Measurements from ENCODE around the gene RASA3. TPM values are rescaled to one million over a fixed set of nuclear protein-coding genes. Genes with fewer than 3 reads are reported as not detected.
"Not testable (repeated sequence)": the region's sequence is repeated elsewhere in the genome, so short reads cannot be mapped to it uniquely, and the experiment has no call there.

Gene RASA3
- total and polyA plus RNA-seq, 2 of the 8 experiments (the other 6 are each of a cell fraction or from before 2014, with no cell fraction given), result 7.5 to 21.9 TPM

DNA sequence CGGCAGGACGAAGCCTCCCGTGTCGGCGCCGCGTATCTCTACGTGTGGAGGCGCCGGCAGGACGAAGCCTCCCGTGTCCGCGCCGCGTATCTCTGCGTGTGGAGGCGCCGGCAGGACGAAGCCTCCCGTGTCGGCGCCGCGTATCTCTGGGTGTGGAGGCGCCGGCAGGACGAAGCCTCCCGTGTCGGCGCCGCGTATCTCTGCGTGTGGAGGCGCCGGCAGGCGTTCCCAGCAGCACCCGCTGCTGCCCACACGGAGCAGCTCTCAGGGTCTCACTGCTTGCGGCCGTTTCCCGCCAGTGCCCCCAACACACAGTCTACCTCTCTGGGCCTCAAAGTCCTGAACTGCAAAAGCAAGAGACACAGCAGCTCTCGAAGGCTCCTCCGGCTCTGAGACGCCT lies 56.6 kb downstream of the RASA3 start:
- not testable (repeated sequence) for H2AK5ac ChIP-seq (ENCODE audit: low read depth, low read length); DNase-seq (ENCODE audit: low read depth in 1 of 2, low spot score in 2 of 2); H3K18ac ChIP-seq (ENCODE audit: extremely low read depth, low read length); H3K4me3 ChIP-seq (ENCODE audit: extremely low read depth in 1 of 4, insufficient read depth in 2 of 4, low read depth in 3 of 4, low read length in 4 of 4); H3K4me1 ChIP-seq (replicated peaks in 1 of 4; ENCODE audit: control insufficient read depth in 3 of 4, insufficient read depth in 4 of 4, low read length in 3 of 4); H4K91ac ChIP-seq (replicated peaks; ENCODE audit: insufficient read length, low read length); H2BK120ac ChIP-seq (replicated peaks; ENCODE audit: low read depth, low read length); H3K4ac ChIP-seq (replicated peaks; ENCODE audit: insufficient read length, low read depth, low read length); H2BK5ac ChIP-seq (ENCODE audit: low read depth, low read length); FAIRE-seq; H3K23me2 ChIP-seq (ENCODE audit: low read depth, low read length); H4K8ac ChIP-seq (ENCODE audit: extremely low read depth, insufficient read depth, low read length); H2BK20ac ChIP-seq (ENCODE audit: low read length); H2BK12ac ChIP-seq (ENCODE audit: low read depth, low read length); H3K23ac ChIP-seq (ENCODE audit: insufficient read length); H3K79me1 ChIP-seq (ENCODE audit: low read depth, low read length); H3K9me3 ChIP-seq (ENCODE audit: insufficient read depth in 2 of 2, low read depth in 1 of 2, low read length in 1 of 2); H3K9ac ChIP-seq (replicated peaks in 1 of 4; ENCODE audit: extremely low read depth in 1 of 4, low read depth in 3 of 4, low read length in 3 of 4); H4K5ac ChIP-seq (ENCODE audit: insufficient read length, low read depth, low read length); H3K56ac ChIP-seq (replicated peaks; ENCODE audit: insufficient read length, low read depth, low read length); H2AFZ ChIP-seq (ENCODE audit: low read length); H3K79me2 ChIP-seq (ENCODE audit: control insufficient read depth in 1 of 2, insufficient read depth in 2 of 2, low read length in 2 of 2); H2BK15ac ChIP-seq (ENCODE audit: low read length); H3K27ac ChIP-seq (ENCODE audit: low read depth, low read length); H3K27me3 ChIP-seq (replicated peaks in 1 of 4; ENCODE audit: control insufficient read depth in 3 of 4, extremely low read depth in 1 of 4, insufficient read depth in 3 of 4, low read length in 3 of 4); H3K14ac ChIP-seq (ENCODE audit: insufficient read length); H3K4me2 ChIP-seq (ENCODE audit: insufficient read depth in 1 of 2, low read depth in 2 of 2, low read length in 2 of 2); H3K36me3 ChIP-seq (ENCODE audit: control insufficient read depth in 2 of 4, insufficient read depth in 4 of 4, low read length in 3 of 4)
- 96% methylated on average over 45 of the region's 45 CpGs; no CpG with 5 or more reads in 1 of the 2 experiments for WGBS, 2 experiments (ENCODE audit: extremely low coverage in 1 of 2, insufficient coverage in 1 of 2, insufficient read length in 1 of 2, insufficient replicate concordance in 2 of 2, low coverage in 1 of 2, low lambda C conversion rate in 2 of 2, missing lambda C conversion rate in 1 of 2)
- POLR2A ChIA-PET (ENCODE audit: partially characterized antibody), result interaction anchor here (1.4 kb wide), 1 partner anchor 10 kb away, joined by 4 read pairs; no protein-coding TSS in a partner anchor
- CTCF ChIA-PET (ENCODE audit: partially characterized antibody), result interaction anchor here (1.0 kb wide), 1 partner anchor 8 kb away, joined by 4 read pairs; no protein-coding TSS in a partner anchor
- peaks cover 0 to 15% of the 10 kb centered on the region in 2 experiments for H4K20me1 ChIP-seq (replicated peaks in 1 of 2; ENCODE audit: control insufficient read depth in 1 of 2, insufficient read depth in 2 of 2, low read length in 2 of 2)
